ENCODE measurements around the gene DLGAP5.

DLGAP5 gene

GRCh38 chr14:55223364-55223763 lies 32.0 kb upstream of the DLGAP5 start:
- no peak overlapping the region for H3K4me2 ChIP-seq (ENCODE audit: low read length)
- no peak for TF ChIP-seq CTCF (IDR thresholded peaks at IDR 0.05; ENCODE audit: low read depth, low read length, poor library complexity, severe bottlenecking)
- no peak for TF ChIP-seq EZH2phosphoT487 (IDR thresholded peaks at IDR 0.05; ENCODE audit: borderline replicate concordance, low read length)
- H3K4me1 ChIP-seq (ENCODE audit: control insufficient read depth, low read length), result no peaks in the 10 kb centered on the region
- H3K27ac ChIP-seq (ENCODE audit: low read depth, low read length), result no peak overlapping the region
- H3K79me2 ChIP-seq (ENCODE audit: control insufficient read depth, low read length), result no peaks in the 10 kb centered on the region
- no peaks in the 10 kb centered on the region for H4K20me1 ChIP-seq (ENCODE audit: control insufficient read depth, insufficient read depth, low read depth, low read length)
- H3K4me3 ChIP-seq (ENCODE audit: low read length), result no peak overlapping the region
- peaks cover 16% of the 10 kb centered on the region for H3K27me3 ChIP-seq (ENCODE audit: control insufficient read depth, low read length)
- H3F3A ChIP-seq (ENCODE audit: control insufficient read depth, insufficient read depth), result no peaks in the 10 kb centered on the region
- H3K36me3 ChIP-seq (ENCODE audit: control insufficient read depth, low read length), result no peaks in the 10 kb centered on the region
- no peaks in the 10 kb centered on the region for H3K9me2 ChIP-seq (replicated peaks; ENCODE audit: control insufficient read depth, low read length)
- H3K9me3 ChIP-seq (ENCODE audit: control insufficient read depth, insufficient read depth, low read length), result 0 out of 2 replicates have a peak, but pooled peaks cover 8% of the 10 kb centered on the region

DNA sequence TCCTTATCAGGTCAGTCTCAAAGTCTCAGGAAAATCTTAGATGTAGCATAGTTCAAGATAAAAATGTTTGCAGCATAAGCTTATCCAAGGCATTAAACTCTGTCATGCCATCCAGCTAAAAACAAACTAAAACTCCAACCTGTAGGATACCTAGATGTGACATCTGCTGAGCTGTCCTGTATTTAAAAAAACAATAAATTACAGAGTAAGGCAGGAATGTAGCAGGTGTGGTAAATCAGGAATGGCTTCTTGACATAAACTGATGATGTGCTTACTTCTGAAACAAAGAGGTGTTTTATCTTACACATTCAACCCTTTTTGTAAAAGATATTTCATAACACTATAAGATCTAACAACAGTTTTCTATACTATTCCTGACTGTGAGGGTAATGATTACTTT lies 30.6 kb upstream of the DLGAP5 start:
- no peak overlapping the region for H3K4me3 ChIP-seq (ENCODE audit: low read length)
- no peak overlapping the region for H3K27ac ChIP-seq (ENCODE audit: low read depth, low read length)
- no peaks in the 10 kb centered on the region for H3F3A ChIP-seq (ENCODE audit: control insufficient read depth, insufficient read depth)
- H3K79me2 ChIP-seq (ENCODE audit: control insufficient read depth, low read length), result no peaks in the 10 kb centered on the region
- H3K4me1 ChIP-seq (ENCODE audit: control insufficient read depth, low read length), result no peaks in the 10 kb centered on the region
- no peaks in the 10 kb centered on the region for H3K36me3 ChIP-seq (ENCODE audit: control insufficient read depth, low read length)
- no peak for TF ChIP-seq EZH2phosphoT487 (IDR thresholded peaks at IDR 0.05; ENCODE audit: borderline replicate concordance, low read length)
- TF ChIP-seq CTCF (IDR thresholded peaks at IDR 0.05; ENCODE audit: low read depth, low read length, poor library complexity, severe bottlenecking), result no peak
- H4K20me1 ChIP-seq (ENCODE audit: control insufficient read depth, insufficient read depth, low read depth, low read length), result no peaks in the 10 kb centered on the region
- H3K27me3 ChIP-seq (ENCODE audit: control insufficient read depth, low read length), result peaks cover 16% of the 10 kb centered on the region
- H3K9me2 ChIP-seq (replicated peaks; ENCODE audit: control insufficient read depth, low read length), result no peaks in the 10 kb centered on the region
- H3K4me2 ChIP-seq (ENCODE audit: low read length), result no peak overlapping the region
- H3K9me3 ChIP-seq (ENCODE audit: control insufficient read depth, insufficient read depth, low read length), result 0 out of 2 replicates have a peak, but pooled peaks cover 7% of the 10 kb centered on the region

DNA sequence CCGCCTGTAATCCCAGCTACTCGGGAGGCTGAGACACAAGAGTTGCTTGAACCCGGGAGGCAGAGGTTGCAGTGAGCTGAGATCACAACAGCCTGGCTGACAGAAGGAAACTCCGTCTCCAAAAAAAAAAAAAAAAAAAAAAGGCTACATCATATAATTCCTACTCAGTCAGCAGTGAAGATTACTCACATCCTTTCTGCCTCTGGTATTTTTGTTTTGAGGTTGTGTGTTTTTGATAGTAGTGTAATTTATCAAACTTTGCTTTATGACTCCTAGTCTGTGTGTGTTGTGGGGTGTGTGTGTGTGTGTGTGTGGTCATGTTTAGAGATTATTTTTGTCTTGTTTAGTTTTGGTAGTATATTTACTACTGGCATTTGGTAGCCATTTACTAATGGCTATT lies 29.8 kb upstream of the DLGAP5 start:
- H3K79me2 ChIP-seq (ENCODE audit: control insufficient read depth, low read length), result no peaks in the 10 kb centered on the region
- no peaks in the 10 kb centered on the region for H3K36me3 ChIP-seq (ENCODE audit: control insufficient read depth, low read length)
- no peaks in the 10 kb centered on the region for H3K9me2 ChIP-seq (replicated peaks; ENCODE audit: control insufficient read depth, low read length)
- no peaks in the 10 kb centered on the region for H3F3A ChIP-seq (ENCODE audit: control insufficient read depth, insufficient read depth)
- no peaks in the 10 kb centered on the region for H4K20me1 ChIP-seq (ENCODE audit: control insufficient read depth, insufficient read depth, low read depth, low read length)
- peaks cover 16% of the 10 kb centered on the region for H3K27me3 ChIP-seq (ENCODE audit: control insufficient read depth, low read length)
- H3K4me1 ChIP-seq (ENCODE audit: control insufficient read depth, low read length), result no peaks in the 10 kb centered on the region
- H3K4me2 ChIP-seq (ENCODE audit: low read length), result no peak overlapping the region
- TF ChIP-seq CTCF (IDR thresholded peaks at IDR 0.05; ENCODE audit: low read depth, low read length, poor library complexity, severe bottlenecking) (no peak), EZH2phosphoT487 (IDR thresholded peaks at IDR 0.05; ENCODE audit: borderline replicate concordance, low read length) (no peak)
- no peaks in the 10 kb centered on the region for H3K9me3 ChIP-seq (ENCODE audit: control insufficient read depth, insufficient read depth, low read length)
- no peak overlapping the region for H3K4me3 ChIP-seq (ENCODE audit: low read length)
- H3K27ac ChIP-seq (ENCODE audit: low read depth, low read length), result no peak overlapping the region

DNA sequence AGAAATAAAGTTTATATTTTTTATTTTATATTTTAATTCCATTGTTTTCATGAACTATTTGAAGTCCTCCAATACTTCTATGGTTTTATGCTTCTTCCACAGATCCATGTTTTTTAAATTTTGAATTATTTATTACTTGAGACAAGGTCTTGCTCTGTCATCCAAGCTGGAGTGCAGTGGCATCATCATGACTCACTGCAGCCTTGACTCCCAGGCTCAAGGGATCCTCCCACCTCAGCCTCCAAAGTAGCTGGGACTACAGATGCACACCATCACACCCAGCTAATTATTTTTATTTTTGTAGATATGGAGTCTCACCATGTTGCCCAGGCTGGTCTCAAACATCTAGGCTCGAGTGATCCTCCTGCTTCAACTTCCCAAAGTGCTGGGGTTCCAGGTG lies 28.8 kb upstream of the DLGAP5 start:
- Histone ChIP-seq H3F3A (ENCODE audit: control insufficient read depth, insufficient read depth) (no peaks in the 10 kb centered on the region), H3K79me2 (ENCODE audit: control insufficient read depth, low read length) (no peaks in the 10 kb centered on the region), H3K9me3 (ENCODE audit: control insufficient read depth, insufficient read depth, low read length) (no peaks in the 10 kb centered on the region), H3K4me1 (ENCODE audit: control insufficient read depth, low read length) (no peaks in the 10 kb centered on the region), H3K4me2 (ENCODE audit: low read length) (no peak overlapping the region), H3K9me2 (replicated peaks; ENCODE audit: control insufficient read depth, low read length) (no peaks in the 10 kb centered on the region), H3K27ac (ENCODE audit: low read depth, low read length) (no peak overlapping the region), H4K20me1 (ENCODE audit: control insufficient read depth, insufficient read depth, low read depth, low read length) (no peaks in the 10 kb centered on the region), H3K4me3 (ENCODE audit: low read length) (no peak overlapping the region), H3K36me3 (ENCODE audit: control insufficient read depth, low read length) (no peaks in the 10 kb centered on the region), H3K27me3 (ENCODE audit: control insufficient read depth, low read length) (peaks cover 16% of the 10 kb centered on the region)
- TF ChIP-seq EZH2phosphoT487 (IDR thresholded peaks at IDR 0.05; ENCODE audit: borderline replicate concordance, low read length), result no peak
- no peak for TF ChIP-seq CTCF (IDR thresholded peaks at IDR 0.05; ENCODE audit: low read depth, low read length, poor library complexity, severe bottlenecking)
